Fibroblast of skin of abdomen (primary cell): ENCODE data around the gene CD4.

Experiments
- DNase-seq: peaks from one replicate; pipeline ENCODE4 v3.0.0-alpha.2; 2013

CD4 gene

GRCh38 chr12:6829536-6830220, 40.4 kb downstream of the CD4 start:
- DNase-seq, result peak; percentile 50

- DNase-seq, result no peak
Measured at GRCh38 chr12:6830286-6830890, 41.1 kb downstream of the CD4 start.

GRCh38 chr12:6830999-6831398, 41.7 kb downstream of the CD4 start:
- no peak for DNase-seq

GRCh38 chr12:6831450-6831995, 42.2 kb downstream of the CD4 start:
- DNase-seq, result no peak

GRCh38 chr12:6832125-6832524, 42.8 kb downstream of the CD4 start:
- no peak for DNase-seq

- no peak for DNase-seq
Measured at GRCh38 chr12:6833189-6833890, 44.0 kb downstream of the CD4 start.

- no peak for DNase-seq
Measured at GRCh38 chr12:6834254-6834653, 44.9 kb downstream of the CD4 start.

- no peak for DNase-seq
Measured at GRCh38 chr12:6834873-6835272, 45.5 kb downstream of the CD4 start.

- DNase-seq, result no peak
Measured at GRCh38 chr12:6836851-6837250, 47.5 kb downstream of the CD4 start.

- DNase-seq, result no peak
Measured at GRCh38 chr12:6837370-6838060, 48.2 kb downstream of the CD4 start.

GRCh38 chr12:6838854-6839253, 49.5 kb downstream of the CD4 start:
- DNase-seq, result no peak

- DNase-seq, result no peak
Measured at GRCh38 chr12:6839482-6840201, 50.3 kb downstream of the CD4 start.

GRCh38 chr12:6840330-6840729, 51.0 kb downstream of the CD4 start:
- DNase-seq, result no peak

- no peak for DNase-seq
Measured at GRCh38 chr12:6840761-6841515, 51.6 kb downstream of the CD4 start, which contains the start of gene GNB3. Gene GNB3 (plus strand): TSS chr12:6840925. CDS start chr12:6841288, 363 bp downstream.

- no peak for DNase-seq
Measured at GRCh38 chr12:6842075-6842474, 52.7 kb downstream of the CD4 start.

GRCh38 chr12:6843118-6843902, 54.0 kb downstream of the CD4 start:
- DNase-seq, result no peak

GRCh38 chr12:6845395-6845794, 56.1 kb downstream of the CD4 start:
- no peak for DNase-seq

- no peak for DNase-seq
Measured at GRCh38 chr12:6846316-6846869, 57.1 kb downstream of the CD4 start.

- DNase-seq, result no peak
Measured at GRCh38 chr12:6847676-6848075, 58.3 kb downstream of the CD4 start.

- DNase-seq, result no peak
Measured at GRCh38 chr12:6849427-6849826, 60.1 kb downstream of the CD4 start.
